Measurements from ENCODE around the gene FOXN1.

FOXN1 gene

DNA sequence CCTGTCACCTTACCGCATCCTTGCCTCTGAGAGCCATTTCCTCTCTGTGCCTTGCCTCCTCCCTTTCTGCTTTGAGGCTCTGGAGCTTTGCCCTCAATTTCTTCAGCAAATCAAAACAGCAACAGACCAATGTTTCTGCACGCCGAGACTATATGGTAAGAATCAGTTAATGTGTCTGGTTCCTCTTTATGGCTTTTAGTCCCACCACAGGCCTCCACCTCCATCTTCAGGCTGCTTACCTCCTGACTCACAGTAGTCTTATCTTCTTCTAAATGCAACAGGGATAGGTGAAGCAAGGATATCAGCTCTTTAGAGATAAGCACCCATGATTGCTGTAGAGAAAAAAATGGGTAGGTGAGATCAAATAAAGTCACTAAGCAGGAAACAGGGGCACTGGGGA is 79.7 kb downstream of the FOXN1 start:
- Histone ChIP-seq H3K9me3 (no peaks in the 10 kb centered on the region), H3K36me3 (peaks cover 47% of the 10 kb centered on the region), H3K4me1 (ENCODE audit: control insufficient read depth in 1 of 2, insufficient read depth in 1 of 2, low read depth in 1 of 2, low read length in 1 of 2) (no peaks in the 10 kb centered on the region), H3K27me3 (no peaks in the 10 kb centered on the region), H3K27ac (no peak overlapping the region), H3K4me3 (ENCODE audit: low read depth in 1 of 2, low read length in 1 of 2) (no peak overlapping the region)
- TF ChIP-seq CTCF (IDR thresholded peaks at IDR 0.05), result no peak
